ENCODE data around the gene GALNT2.

The GALNT2 gene

DNA sequence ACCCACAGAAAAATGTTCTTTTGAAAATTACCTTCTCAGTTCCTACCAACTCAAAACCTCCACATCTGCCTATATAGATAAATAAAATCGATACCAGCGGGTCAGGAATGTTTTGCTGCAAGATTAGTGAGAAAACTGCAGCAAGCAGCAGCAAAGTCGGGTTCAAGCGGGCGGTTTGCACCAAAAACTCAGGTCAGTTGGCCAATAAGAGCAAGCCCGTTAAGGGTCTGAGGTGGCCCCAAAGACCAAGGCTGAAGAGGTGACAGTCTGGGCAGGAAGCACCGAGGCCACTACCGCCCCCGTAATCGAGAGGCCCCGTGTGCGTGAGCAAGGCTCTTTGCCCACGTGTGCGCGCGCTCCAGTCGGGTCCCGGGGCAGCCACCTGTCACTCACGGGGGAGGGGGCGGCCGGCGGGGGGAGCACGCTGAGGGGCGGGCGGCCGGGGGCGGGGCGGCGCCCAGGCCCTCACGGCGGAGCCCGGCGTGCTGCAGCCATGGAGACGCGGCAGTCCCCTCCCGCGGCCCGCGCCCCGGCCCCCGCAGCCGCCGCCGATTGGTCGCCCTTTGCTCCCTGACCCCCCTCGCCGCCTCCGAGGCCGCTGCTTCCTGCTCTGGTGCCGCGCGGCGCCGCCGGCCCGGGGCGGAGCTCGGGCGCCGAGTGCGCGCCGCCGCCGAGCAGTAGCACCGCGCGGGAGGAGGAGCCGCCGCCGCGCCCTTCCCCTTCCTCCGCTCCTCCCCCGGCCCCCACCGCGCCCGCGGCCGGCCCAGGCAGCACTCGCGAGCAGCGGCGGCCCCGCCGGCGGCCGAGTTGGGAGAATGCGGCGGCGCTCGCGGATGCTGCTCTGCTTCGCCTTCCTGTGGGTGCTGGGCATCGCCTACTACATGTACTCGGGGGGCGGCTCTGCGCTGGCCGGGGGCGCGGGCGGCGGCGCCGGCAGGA, at the start of gene GALNT2:
TSS of gene GALNT2 (plus strand) at position 773 of the 939 bp plus-strand sequence. CDS start at position 816, 43 bp downstream.
- DNase-seq (ENCODE audit: low spot score), result peak; percentile 79

DNA sequence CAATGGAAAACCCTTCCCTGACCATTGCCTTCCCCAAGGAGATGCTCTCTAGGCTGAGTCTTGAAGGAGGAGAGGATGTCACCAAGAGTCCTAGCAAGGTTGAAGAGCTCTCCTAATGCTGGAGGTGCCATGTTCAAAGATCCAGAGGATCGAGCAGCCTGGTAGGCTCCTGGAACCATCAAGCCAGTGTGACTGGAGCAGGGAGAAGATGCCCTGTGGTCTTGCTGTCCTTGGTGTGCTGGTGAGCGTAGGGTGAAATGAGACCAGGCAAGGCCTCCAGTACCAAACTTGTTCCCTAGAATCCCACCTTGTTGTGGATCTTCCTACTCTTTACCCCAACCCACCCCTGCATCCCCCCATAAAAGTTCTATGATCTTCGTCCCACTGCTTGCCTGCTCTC, 46.6 kb upstream of the GALNT2 start:
- DNase-seq (ENCODE audit: low spot score), result no peak

DNA sequence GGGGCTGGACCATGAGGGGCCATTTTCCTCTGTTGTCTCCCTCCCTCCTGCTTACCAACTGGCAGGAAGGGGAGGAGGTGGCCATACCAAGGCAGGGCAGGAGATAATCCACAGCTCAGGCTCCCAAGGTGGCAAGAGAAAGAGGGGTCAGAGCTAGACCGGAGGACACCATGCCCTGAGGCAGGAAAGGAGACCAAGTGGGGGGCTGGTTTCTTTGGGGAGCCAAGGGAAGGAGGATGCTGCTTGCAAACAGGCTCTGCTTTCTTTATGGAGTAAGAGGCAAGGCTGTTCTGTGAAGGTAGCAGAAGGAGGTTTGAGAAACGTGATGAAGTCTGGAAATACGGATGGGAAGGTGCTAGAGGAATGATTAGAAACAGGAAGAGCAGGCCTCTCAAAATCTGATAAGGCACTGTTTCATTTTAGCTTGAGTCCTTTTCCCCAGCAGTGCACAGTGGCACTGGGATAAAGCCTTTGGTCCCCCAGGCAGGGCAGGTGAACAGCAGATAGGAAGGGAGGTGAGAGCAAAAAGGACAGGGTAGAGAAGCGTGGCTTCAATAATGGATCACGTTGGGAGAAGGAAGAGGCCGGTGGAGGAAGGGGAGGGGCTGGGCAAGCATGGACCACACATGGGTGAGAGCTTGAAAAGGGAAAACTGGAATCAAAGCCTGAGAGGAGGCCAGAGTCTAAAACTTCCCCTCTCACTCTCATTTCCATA, 44.2 kb upstream of the GALNT2 start:
- no peak for DNase-seq (ENCODE audit: low spot score)

DNA sequence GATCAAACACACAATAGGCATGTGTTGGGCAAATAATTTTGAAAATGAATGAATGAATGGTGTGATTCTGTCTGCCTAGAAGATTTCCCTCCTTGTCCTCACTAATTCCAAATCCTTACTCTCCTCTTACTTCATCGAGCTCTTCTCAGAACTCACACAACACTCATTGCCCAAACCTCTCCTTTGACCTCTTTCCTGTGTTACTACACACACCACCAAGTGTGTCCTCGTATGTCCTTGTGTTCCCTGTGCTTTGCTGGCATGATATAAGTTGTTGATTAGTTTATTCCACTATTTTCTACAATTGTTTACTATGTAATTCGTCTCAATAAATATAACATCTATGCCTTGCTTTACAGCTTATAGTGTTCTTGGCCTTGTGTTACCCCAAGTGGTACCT, 41.4 kb upstream of the GALNT2 start:
- DNase-seq (ENCODE audit: low spot score), result no peak

DNA sequence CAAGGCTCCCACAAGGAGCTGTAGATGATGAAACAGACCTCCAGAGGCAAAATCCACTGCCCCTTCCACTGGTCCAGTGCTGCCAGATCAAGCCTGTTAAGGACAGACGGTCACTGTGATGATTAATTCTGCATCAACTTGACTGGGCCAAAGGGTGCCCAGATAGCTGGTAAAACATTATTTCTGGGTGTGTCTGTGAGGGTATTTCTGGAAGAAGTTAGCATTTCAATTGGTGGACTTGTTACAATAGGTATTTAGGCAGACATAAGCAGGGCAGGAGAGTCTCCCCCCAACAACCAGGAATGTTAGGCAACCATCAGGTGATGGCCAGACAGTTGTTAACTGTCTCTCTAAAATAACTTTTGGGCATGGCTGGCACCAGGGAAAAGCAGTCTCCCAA, 40.9 kb upstream of the GALNT2 start:
- no peak for DNase-seq (ENCODE audit: low spot score)

DNA sequence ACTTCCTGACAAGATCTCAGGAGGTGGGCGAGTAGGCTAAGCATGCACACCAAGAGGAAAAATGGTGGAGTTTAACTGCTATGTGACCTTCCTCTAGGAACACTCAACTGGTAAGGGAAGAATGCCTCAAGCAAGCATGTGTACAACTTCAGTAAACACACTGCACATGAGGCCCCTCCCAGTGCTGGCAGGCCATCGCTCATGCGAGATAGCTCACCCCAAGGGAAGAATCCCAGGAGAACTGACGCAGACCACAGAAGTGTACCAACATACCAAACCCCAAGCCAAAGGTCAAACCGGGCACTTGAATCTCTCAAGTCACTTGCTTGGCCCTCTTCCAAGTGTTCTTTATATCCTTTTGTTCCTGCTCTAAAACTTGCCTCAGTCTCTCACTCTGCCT, 40.5 kb upstream of the GALNT2 start:
- DNase-seq (ENCODE audit: low spot score), result no peak

DNA sequence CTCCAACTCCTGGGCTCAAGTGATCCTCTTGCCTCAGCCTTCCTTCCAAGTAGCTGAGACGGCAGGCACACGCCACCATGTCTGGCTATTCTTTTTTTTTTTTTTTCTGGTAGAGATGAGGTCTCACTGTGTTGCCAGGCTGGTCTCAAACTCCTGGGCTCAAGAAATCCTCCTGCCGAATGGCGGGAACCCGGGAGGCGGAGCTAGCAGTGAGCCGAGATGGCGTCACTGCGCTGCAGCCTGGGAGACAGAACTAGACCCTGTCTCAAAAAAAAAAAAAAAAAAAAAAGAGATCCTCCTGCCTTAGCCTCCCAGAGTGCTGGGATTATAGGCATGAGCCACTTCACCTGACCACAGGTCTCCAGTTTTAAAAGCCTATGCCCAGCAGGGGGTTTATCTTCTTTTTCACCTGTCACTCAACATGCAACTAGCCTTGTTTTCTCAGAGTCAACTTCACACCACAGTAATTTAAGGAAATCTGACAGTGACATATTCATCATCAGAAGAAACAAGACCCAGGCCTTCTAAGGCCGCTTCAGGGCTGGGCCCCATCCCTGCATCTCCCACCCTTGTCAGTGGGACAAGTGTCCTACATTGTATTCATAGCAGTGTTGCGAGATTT, 38.3 kb upstream of the GALNT2 start:
- DNase-seq (ENCODE audit: low spot score), result no peak

DNA sequence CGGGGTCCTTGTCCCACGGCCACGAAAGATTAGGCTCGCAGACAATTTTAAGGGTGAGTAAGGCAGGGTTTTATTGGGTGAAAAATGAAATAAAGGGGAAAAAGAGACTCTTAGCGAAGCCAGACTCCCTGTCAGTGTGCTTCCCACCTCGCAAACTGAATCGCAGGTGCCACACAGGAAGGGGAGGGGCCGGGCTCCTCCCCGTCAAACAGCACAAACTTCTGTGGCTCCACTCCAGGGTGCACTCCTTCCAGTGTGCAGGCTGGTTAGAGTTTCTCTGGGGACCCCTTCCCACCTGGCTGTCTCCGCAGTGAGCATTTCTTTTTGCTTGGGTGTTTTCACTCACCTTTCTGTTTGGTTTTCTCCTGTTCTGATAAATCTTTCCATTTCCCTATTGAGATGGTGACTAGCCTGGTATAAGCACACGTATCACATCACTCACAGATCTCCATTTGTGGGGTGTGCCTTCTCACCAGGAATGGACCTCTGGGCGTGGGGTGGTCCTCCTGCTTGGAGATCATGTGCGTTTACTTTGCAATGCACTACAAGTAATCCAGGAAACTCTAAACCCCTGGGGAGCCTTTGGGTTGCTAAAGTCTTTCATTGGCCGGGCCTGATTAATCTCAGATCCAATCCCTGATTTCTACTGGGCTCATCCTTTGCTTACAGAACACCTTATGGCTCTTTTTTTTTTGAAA, 37.6 kb upstream of the GALNT2 start:
- DNase-seq (ENCODE audit: low spot score), result no peak

DNA sequence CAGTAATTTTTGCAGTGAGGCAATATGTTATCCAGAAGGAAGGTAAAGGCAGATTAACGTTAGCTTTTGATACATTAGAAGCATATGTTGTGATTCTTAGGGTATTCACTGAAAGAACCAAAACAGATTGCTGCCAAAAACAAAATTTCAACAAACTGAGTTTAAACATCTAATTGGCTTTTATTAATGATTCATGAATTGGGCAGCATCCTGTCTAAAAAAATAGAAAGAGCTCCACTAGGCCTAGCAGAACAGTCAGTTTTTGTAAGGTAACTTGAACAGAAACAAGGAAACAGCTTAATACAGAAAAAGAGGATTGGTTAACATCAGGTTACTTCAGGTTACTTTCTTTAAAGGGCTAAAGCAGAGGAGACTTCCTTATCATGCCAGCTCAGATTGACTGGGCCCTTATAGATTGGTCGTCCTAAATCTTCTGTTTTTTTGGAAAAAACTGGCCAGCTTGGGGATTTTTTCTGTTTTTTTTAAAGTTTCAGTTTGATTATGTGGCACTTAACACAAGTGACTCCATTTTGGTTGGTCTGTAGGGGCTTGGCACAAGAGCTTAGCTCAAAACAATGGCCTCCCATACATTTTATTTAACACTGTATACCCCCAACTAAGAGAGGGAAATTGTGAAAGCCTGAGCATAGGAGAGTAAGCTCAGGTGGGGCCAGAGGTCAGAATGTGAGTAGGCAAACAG, 36.8 kb upstream of the GALNT2 start:
- DNase-seq (ENCODE audit: low spot score), result no peak

DNA sequence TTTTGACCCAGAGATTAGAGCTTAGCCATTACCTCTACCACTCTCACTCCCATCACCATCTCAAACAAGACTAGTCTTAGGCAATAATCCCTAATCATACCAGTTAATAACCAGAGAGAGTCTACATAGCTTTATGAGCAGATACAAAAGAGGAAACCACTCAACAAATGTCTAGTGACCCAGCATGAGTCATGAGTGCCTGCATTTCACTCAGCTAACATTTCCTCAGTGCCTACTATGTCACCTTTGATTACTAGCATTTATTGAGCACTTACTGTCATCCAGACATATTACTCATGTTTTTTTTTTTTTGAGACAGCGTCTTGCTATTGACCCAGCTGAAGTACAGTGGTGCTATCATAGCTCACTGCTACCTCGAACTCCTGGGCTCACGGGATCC, 35.9 kb upstream of the GALNT2 start:
- no peak for DNase-seq (ENCODE audit: low spot score)

DNA sequence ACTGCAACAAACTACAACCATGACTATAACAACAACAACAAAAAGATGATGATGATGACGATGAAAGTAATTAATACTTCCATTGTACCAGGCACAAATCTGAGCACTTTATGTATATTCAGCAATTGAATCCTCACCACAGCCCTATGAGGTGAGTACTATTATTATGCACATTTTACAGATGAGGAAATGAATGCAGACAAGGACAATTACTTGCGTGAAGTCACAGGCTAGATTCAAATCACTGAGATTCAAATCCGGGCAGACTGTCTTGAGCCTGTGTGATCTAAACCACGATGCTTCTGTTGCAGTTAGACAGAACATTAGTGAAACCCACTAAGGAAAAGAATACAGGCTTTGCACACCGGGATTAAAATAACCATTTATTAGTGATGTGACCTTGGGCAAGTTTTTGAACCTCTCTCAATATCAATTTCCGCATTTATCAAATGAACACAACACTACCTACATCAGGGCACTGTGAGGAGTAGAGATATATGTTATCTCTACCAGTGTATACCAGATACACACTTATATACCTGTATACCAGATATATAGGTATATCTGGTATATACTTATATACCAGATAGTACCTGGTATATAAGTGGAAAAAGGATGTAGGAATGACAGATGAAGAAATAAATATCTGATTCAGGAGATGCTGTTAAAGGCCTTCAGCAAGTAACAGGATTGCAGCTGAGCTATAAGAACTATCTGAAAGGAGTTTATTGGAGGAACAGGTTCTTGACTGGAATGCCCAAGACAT, 34.3 kb upstream of the GALNT2 start:
- no peak for DNase-seq (ENCODE audit: low spot score)

DNA sequence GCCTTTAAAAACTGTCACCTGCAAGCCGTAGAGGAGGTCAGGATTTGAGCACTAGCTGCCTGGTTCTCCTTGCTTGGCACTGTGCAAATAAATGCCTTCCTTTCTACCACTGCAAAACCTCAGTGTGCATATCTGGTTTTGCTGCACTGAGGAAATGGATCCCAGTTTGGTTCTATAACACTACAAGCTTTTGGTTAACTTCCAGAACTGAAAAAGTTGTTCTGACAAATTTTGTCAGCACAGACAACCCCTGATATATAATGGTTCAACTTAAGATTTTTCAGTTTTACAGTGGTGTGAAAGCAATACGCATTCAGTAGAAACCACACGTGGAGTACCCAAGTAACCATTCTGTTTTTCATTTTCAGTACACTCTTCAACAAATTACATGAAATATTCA, 29.8 kb upstream of the GALNT2 start:
- DNase-seq (ENCODE audit: low spot score), result no peak

DNA sequence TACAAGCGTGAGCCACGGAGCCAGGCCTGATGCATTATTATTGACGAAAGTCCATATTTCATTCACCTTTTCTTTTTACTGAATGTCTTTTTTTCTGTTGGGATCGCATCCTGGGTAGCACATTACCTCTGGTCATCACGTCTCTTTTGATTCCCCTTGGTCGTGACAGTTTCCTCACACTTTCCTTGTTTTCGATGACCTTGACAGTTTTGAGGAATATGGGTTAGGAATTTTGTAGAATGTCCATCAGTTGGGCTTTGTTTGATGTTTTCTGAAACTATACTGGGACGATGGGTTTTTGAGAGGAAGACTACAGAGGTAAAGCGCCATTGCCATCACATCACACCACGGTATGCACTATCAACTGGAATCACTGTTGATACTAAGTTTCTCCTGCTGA, 26.6 kb upstream of the GALNT2 start:
- no peak for DNase-seq (ENCODE audit: low spot score)

DNA sequence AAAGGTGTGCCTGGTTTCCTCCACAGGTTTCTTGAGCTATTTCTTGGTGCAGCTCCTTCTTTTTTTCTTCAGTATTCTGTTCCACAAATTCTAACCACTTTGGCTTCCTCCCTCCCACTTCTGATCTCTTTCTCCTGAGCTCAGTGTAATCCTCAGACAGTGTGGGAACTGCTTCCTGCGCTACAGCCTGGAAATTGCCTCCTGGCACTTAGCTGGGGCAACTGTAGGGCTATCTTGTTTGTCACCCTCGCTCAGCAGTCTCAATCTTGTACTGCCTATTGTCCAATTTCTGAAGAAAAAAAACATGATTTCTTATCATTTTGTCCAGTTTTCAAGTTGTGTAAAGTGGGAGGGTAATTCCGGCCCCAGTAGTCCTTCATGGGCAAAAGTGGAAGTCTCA, 24.0 kb upstream of the GALNT2 start:
- DNase-seq (ENCODE audit: low spot score), result no peak

DNA sequence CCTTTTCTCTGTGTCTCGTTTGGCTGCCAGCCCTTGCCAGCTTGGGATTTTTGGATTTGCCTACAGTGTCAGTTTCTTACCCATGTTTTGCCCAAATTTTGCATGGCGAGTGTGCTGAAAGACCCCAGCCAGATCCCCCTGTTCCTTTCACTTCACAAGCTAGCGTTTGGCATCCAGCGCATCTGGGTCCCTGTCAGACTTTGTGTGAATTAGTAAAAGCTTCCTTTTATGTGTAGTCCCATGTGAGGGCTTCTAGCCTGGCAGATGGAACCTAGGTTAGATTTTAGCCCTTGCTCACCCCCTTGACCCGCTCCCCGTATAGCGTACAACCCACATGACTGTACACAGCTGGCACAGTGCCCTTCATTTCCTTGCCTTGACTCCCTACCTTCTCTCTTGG, 22.3 kb upstream of the GALNT2 start:
- no peak for DNase-seq (ENCODE audit: low spot score)

DNA sequence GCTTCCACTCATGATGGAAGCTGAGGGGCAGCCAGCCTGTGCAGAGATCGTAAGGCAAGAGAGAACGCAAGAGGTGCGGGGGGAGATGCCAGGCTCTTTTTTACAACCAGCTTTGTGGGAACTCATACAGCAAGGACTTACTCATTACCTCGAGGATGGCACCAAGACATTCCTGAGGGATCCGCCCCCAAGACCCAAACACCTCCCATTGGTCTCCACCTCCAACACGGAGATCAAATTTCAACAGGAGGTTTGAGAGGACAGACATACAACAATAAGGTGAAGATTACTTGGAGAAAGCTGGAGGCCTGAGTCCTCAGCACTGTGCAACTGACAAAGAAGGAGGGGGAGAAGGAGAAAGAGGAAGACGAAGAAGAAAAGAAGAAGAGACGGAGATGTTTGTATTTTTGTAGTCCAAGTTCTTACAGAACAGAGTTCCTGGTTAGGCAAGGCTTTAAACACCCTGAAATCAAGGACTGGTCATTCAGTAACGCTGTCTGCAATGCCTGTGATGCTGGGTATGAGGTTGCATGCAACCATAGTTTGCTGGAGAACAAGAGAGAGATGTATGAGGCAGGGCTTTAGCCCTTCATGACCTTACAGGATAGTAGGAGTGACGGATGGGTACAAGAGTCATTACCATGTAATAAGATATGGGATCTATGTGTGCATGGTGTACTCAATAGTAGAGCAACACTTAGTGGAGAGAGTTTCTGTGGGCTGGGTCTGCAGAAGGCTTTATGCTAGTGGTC, 19.7 kb upstream of the GALNT2 start:
- DNase-seq (ENCODE audit: low spot score), result no peak

DNA sequence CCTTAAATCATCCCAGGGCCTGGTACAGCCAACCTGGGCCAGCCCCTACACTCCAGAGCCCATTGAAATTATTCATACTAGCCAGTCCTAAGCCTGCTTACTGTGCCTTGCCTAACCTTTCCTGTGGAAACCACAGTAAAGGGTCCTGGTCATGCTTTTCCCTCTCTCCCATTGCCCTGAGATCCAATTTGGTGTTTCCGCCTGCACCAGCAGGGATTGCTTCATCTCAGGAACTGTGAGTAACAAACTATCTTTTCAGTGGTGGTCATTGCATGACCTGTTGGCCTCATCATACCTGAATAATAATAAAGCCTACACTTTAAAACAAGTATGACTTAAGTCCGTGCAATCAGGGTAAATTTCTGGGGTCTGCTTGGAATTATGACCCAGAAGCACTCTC, 18.7 kb upstream of the GALNT2 start:
- DNase-seq (ENCODE audit: low spot score), result no peak

DNA sequence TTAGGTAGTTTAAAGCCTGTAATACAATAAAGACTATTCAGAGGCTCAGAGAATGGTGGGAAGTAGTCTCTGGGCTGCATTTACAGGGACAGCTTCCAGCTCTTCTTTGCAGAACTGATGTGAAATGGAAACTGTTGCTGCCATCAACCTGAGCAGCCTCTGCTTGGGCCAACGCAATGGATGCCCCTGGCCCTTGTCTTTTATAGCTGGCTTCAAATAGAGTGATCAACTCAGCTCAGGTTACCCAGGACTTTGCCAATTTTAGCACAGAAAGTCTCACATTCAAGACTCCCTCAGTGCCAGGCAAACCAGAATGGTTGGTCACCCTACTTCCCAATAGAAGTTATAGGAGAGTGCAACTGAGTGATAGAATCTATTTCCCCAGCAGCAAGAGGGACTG, 18.1 kb upstream of the GALNT2 start:
- no peak for DNase-seq (ENCODE audit: low spot score)

DNA sequence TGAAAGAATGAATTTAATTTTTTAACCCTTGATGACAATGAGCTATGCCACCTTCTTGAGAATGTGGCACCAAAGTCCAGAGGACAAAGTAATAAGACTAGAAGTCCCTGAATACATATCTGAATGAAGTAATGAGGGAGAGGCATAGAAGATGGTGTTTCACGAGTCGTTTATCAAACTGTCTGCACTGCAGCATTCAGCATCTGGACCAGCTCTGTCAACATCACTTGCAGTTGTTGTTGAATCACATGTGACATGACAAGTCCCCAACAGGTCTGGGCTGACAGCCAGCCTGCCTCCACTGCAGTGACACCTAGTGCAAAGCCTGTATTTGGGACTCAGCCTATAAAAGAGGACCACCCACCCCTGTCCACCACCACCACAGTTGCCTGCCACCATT, 17.3 kb upstream of the GALNT2 start:
- DNase-seq (ENCODE audit: low spot score), result no peak

Data from cerebellar cortex (tissue), 1 donor.